Loucy (cell line): Measurements from ENCODE around the gene TMEM63A.

Experiments used
- CTCF ChIP-seq: fragments of 200-600 bp; sonication (generic); conservative IDR thresholded peaks from 2 replicates; pipeline ENCODE4 v1.5.1; 2014; ENCODE audit warnings: mild to moderate bottlenecking, antibody characterized with exemption, low read length
- EZH2phosphoT487 ChIP-seq: fragments of 200-600 bp; IDR thresholded peaks from 2 replicates; pipeline ENCODE4 v1.6.1; 2018; ENCODE audit warnings: antibody characterized with exemption, mild to moderate bottlenecking, moderate library complexity, borderline replicate concordance

GRCh38 chr1:225820522-225821120 lies 61.6 kb downstream of the TMEM63A start:
- TF ChIP-seq CTCF (no peak), EZH2phosphoT487 (no peak)
